GM10847 (cell line): Measurements from ENCODE around the gene ARID1B.

Experiments
- POLR2A ChIP-seq: IDR thresholded peaks from 2 replicates; pipeline ENCODE4 v1.6.1; 2011; ENCODE audit not compliant: insufficient read length; ENCODE audit errors: extremely low read depth

ARID1B gene

DNA sequence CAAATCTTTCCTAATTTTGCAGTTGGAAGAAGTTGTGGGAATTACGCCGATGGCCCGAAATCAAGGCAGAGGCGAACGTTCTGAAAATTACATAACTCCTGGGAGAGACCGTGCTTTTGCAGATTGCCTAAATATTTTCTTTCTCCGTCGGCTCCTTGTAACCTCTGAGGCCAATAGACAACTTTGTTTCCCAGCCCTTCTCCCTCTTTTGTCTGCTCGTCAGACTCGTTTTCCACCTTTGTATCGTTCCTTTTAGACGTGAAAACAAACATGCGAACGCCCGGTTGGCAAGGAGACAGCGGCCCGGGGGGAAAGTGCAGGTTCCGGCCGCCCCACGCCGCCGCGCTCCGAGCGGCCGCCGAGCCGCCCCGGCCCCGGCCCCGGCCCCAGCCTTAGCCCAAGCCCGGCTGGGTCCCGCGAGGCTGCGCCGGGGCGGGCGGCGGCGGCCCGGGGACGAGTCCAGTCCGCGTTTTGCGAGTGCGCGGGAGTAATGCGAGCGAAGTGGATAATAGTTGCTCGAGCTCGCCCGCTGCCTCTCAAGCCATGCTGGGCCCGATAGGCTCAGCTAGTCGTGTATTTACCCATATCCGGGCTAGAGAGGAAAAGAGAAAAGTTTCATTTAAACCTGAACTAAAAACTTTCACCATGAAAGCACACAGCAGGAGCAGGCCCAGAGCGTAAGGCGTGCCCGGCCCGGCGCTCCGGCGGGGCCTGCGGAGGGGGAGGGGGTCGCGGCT, at the start of gene ARID1B:
TSS of gene ARID1B (plus strand) at position 539 of the 737 bp plus-strand sequence. CDS start 303 bp downstream, outside the sequence.
- TF ChIP-seq POLR2A, result peak; percentile 36

DNA sequence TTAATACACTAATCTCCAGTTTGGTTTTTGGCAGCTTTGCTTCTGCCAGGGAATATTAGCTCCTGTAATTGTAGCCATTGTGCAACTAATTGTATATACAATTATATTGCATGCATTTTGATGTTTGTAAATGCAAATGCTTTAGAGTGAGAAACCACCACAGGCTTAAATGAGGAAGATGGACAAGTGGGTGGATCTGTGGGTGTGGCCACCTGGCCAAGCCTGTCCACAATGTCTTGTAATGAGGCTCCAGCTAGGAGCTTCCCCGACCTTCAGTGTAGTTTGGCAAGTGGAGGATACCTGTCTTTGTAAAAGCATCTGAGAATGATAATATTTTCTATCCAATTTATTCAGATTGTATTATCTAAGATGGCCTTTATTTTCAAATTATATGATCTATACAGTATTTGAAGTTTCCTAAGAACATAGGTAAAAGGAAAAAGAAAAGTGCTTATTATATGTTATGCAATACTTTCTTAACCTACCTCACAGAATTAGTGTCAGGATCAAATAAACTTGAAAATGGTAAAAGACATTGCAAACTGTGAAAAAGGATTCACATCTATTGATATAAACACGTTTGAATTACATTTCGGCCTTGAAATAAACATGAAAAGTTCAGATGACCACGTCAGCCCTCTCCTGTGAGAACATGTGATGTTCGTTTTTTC, 49.3 kb upstream of the ARID1B start:
- no peak for TF ChIP-seq POLR2A

DNA sequence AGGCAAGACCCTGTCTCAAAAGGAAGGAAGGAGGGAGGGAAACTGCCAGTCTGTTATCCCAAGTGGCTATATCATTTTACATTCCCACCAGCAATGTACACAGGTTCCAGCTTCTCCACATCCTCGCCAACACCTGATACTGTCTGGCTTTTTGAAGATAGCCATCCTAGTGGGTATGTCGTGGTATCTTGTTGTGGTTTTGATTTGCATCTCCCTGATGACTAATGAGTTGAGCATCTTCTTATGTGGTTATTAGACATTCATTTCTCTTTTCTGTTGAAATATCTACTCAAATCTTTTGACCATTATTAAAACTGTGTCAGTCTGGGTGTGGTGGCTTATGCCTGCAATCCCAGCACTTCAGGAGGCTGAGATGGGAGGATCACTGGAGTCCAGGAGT, 47.9 kb upstream of the ARID1B start:
- TF ChIP-seq POLR2A, result no peak

DNA sequence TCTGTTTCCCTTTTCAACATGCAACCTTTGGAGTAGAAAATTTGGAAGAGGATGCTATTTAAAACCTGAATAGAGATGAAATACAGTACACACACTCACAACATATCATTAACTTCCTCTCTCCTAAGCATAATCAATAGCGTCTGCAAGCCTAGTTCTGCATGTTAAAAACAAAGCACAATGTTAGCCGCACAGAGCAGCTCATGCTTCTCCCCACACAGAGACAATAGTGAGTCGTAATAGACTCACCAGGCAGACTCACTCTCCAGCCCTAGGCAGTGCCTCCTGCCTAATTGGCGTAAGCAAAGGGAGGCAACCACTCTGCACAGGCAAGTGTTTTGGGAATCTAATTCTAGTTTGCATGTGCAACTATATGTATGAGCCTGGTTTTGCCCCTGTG, 45.8 kb upstream of the ARID1B start:
- no peak for TF ChIP-seq POLR2A

- TF ChIP-seq POLR2A, result no peak
Observed at GRCh38 chr6:156735751-156736150, 41.4 kb upstream of the ARID1B start.

- no peak for TF ChIP-seq POLR2A
Observed at GRCh38 chr6:156740604-156741003, 36.6 kb upstream of the ARID1B start.

DNA sequence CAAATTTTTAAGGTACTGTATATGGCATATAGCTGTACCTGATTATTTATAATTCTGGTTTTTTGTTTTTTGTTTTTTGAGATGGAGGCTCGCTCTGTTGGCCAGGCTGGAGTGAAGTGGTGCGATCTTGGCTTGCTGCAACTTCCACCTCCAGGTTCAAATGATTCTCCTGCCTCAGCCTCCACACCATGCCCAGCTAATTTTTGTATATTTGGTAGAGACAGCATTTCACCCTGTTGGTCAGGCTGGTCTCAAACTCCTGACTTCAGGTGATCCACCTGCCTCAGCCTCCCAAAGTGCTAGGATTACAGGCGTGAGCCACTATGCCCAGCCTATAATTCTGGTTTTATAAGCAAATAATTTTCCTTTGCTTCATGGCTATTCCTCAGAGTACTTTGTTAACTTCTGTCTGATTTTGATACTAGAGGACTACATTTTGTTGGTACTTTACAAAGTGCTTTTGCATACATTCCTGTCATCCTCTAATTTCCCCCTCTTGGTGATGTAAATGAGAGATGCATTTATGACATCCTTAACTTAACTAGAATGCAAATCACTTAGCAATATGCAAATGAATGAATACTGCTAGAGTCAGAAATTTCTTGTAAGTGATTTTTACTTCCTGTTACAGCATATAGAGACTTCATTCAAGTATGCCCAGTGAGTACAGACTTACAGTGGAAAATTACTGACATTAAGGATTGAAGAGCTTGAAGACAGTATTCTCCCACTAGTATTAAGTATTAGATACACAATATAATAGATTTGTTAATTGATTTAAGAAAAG, 35.7 kb upstream of the ARID1B start:
- TF ChIP-seq POLR2A, result no peak

GRCh38 chr6:156747715-156748114, 29.5 kb upstream of the ARID1B start:
- no peak for TF ChIP-seq POLR2A

- no peak for TF ChIP-seq POLR2A
Observed at GRCh38 chr6:156748504-156748903, 28.7 kb upstream of the ARID1B start.

DNA sequence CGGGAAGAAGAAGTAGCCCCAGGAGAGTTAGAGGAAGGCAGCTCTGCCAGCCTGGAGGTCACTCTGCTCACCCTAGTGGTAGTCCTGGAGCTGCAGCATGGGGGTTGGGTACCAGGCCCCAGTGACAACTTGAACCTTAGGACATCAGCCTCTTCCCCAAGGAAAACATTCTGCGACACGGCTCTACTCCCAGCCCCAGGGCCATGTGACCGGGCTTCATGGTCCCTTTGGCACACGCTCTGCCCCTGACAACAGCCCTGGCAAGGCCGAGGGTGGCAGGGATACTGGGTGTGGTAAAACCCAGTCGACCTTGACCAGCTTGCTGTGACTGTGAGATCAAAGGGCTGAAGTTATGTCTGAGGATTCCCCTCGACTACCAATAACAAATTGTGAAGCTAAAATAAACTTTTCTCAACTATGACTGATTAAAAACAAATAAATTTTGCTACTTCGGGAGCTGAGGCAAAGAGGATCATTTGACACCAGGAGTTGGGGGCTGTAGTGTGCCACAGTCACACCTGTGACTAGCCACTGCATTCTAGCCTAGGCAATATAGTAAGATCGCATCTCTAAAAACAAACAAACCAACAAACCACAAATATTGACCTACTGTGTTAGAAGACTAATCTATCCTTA, 24.4 kb upstream of the ARID1B start:
- no peak for TF ChIP-seq POLR2A

DNA sequence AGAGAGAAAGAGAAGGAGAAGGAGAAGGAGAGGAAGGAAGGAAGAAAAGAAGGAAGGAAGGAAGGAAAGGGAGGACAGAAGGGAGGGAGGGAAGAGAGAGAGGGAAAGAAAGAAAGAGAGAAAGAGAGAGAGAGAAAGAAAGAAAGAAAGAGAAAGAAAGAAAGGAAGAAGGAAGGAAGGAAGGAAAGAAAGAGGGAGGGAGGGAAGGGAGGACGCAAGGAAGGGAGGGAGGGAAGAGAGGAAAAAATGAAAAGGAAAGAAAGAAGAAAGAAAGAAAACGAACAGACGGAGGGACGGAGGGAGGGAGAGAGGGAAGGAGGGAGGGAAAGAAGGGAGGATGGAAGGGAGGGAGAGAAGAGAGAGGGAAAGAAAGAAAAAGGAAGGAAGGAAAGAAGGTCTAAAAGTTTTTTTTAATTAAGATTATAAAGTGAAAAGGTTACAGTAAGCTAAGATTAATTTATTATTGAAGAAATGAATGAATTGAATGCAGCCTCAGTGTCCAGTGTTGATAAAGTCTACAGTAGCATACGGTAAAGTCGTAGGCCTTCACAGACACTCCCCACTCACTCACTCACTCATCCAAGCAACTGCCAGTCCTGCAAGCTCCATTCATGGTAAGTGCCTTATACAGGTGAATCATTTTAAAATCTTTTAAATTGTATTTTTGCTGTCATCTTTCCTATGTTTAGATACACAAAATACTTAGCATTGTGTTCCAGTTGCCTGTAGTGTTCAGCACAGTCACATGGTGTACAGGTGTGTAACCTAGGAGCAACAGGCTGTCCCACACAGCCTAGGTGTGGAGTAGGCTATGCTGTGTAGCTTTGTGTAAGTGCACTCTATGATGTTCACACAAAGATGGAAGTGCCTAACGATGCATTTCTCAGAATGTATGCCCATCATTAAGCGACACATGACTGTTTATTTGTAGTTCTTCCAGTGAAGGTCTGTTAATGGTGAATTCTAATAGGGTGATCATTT, 20.3 kb upstream of the ARID1B start:
- no peak for TF ChIP-seq POLR2A

DNA sequence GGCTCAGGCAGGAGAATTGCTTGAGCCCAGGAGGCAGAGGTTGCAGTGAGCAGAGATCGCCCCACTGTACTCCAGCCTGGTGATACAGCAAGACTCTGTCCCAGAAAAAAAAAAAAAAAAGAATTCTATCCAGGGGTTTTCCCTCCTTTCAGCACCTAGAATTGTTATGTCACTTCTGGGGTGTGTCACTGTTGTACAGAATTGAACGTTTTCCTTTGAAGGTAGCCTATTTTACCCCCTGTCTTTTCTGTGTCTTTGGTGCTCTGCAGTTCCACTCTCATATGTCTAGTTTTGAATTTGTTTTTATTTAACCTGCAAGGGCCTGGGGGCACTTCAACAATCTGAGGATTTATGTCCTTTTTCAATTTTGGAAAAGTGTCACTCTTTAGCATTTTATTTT, 19.3 kb upstream of the ARID1B start:
- TF ChIP-seq POLR2A, result no peak

DNA sequence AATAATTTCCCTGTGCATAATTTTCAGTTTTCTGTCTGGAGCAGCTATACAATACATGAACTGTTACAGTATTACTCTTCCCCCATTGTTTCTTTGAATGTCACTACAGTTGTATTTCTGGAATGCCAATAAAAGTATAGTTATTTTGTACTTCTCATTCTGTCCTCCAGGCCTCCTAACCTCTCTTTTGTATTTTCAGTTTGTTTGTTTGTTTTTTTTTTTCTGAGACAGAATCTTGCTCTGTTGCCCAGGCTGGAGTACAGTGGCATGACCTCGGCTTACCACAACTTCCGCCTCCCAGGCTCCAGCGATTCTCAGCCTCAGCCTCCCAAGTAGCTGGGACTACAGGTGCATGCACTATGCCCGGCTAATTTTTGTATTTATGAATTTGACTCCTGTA, 16.8 kb upstream of the ARID1B start:
- no peak for TF ChIP-seq POLR2A

DNA sequence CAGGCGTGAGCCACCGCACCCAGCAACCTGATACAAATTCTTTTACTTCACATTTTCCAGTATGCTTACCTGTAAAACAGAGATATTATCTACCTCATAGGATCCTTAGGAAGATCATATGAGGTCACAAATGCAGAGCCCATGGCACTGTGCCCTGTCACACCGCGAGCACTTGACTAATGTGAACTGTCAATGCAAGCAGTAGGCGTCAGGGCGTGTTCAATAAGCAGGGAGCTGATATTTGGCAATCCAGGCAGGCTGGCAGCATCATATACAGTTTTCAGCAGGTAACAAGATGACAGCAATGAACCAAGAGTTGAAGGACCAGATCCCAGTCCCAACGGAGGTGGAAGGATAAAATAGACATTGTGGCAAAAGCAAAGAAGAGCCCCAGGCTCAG, 14.6 kb upstream of the ARID1B start:
- no peak for TF ChIP-seq POLR2A

GRCh38 chr6:156765117-156765516, 12.1 kb upstream of the ARID1B start:
- TF ChIP-seq POLR2A, result no peak
